GM12875 (cell line): Measurements from ENCODE around the gene PPM1M.

ENCODE experiments used
- H3K4me3 ChIP-seq: one replicate; pipeline ENCODE4 v1.5.1; 2011; ENCODE audit warnings: low read depth, low read length, control low read depth
- CTCF ChIP-seq: IDR thresholded peaks from 2 replicates; pipeline ENCODE4 v1.5.1; 2011; ENCODE audit warnings: low read depth, mild to moderate bottlenecking, control low read depth, inconsistent platforms, low read length, moderate library complexity, borderline replicate concordance; ENCODE audit not compliant: insufficient read depth

The PPM1M gene

GRCh38 chr3:52198643-52199608 is 46.6 kb upstream of the PPM1M start:
- peak overlapping the region; percentile 87 for H3K4me3 ChIP-seq
- no peak for TF ChIP-seq CTCF

DNA sequence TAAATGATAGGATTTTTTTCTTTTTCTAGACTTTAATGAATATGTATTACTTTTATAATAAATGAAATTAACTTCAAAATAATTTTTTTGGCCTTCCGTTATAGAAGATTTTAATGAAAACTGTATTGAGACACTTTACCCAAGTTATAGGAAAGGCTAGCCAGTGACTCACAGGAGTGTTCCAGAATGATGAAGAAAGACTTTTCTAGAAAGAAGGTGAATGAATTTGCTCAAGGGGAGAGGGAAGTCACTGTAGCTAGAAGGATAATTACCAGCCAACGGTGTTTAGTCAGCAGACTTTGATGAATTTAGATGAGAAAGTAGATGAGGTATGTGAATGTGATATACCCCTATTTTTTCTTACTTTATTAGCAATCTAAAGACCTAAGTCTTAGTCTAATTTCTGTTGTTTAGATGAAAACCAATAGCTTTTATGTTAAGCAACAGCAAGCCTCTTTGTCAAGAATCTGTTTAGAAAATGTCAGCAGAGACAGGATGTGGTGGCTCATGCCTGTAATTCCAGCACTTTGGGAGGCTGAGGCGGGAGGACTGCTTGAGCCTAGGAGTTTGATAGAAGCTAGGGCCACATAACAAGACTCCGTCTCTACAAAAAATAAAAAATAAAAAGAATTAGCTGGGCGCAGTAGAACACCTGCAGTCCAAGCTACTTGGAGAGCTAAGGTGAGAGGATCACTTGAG is 44.4 kb upstream of the PPM1M start:
- no peak for TF ChIP-seq CTCF
- H3K4me3 ChIP-seq = no peak overlapping the region

- no peak for TF ChIP-seq CTCF
- H3K4me3 ChIP-seq = no peak overlapping the region
Measured at GRCh38 chr3:52202384-52203077, 43.0 kb upstream of the PPM1M start.

DNA sequence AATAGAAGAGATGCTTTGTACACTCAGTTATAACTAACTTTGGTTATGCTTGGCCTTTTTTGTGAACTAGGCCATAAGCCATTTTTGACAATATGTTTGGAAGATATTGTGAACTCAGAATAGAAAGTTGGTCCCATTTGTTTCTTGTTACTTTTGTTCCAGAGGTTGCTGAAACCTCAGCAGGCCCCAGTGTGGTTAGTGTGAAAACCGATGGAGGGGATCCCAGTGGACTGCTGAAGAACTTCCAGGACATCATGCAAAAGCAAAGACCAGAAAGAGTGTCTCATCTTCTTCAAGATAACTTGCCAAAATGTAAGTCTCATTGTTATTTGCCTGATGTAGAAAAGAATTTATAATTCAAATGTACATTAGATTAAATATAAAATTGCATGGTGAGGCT is 41.9 kb upstream of the PPM1M start:
- H3K4me3 ChIP-seq = no peak overlapping the region
- TF ChIP-seq CTCF = no peak

DNA sequence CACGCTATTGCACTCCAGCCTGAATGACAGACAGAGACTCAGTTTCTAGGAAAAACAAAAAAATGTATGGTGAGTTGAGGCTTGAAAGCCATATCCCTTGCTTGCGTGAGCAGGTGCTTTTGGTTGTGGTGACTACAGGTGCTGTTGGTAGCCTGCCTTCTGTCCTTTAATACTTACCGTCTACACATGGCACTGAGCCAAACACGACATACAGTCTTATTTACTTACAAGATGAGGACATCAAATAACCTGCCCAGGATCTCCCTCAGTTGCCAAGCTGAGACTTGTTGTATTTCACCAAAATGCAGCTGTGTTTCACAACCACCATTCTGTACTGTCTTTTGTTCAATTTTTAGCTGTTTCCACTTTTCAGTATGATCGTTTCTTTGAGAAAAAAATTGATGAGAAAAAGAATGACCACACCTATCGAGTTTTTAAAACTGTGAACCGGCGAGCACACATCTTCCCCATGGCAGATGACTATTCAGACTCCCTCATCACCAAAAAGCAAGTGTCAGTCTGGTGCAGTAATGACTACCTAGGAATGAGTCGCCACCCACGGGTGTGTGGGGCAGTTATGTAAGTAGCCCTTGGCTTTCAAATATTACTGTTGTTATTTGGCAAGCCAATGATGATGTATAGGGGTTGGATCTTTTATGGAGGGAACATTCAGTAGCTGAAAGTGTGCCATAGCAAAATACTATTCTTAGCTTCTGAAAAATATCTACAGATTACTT is 41.1 kb upstream of the PPM1M start:
- H3K4me3 ChIP-seq = no peak overlapping the region
- TF ChIP-seq CTCF = no peak

DNA sequence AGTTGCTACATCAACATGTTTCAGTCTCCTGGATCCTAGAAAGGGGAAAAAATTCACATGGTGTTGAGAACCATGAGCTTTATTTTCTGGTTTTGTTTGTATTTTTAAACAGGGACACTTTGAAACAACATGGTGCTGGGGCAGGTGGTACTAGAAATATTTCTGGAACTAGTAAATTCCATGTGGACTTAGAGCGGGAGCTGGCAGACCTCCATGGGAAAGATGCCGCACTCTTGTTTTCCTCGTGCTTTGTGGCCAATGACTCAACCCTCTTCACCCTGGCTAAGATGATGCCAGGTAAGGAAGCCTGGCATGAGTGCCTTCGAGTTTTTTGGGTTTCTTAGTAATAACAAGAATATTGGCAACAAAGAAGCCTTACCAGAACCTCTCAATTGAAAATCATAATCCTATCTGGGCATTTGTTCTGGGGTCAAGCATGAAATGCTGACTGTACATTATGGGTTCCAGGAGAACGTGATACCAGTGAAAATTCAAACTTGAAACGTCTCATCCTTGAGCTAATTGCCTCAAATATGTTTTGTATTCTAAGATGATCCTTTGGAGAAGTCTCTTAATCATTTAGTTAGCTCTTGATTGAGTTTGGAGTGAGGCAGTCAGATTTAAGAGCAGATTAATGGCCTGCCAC is 39.7 kb upstream of the PPM1M start:
- TF ChIP-seq CTCF = no peak
- H3K4me3 ChIP-seq = no peak overlapping the region
